Right renal pelvis (tissue), 4 donors: ENCODE data around the gene TRAF7. TPM values are rescaled to one million over a fixed set of nuclear protein-coding genes. Genes with fewer than 3 reads are reported as not detected.

Experiments
- DNase-seq, 4 donors: peaks; one replicate each; pipeline ENCODE4 v3.0.0-alpha.2; 2013; ENCODE audit warnings: low read depth in 4 of 4, low spot score in 3 of 4, missing footprints in 1 of 4
- polyA plus RNA-seq, 4 donors: library from polyadenylated mRNA; unstranded; fragments of 120-200 nt; gene quantifications; one replicate each; pipeline ENCODE4 v1.2.1, GENCODE V29; 2013; ENCODE audit not compliant: insufficient read length in 4 of 4

TRAF7 gene
- polyA plus RNA-seq, 4 donors = 53.7 to 63.4 (median 57.5) TPM

DNA sequence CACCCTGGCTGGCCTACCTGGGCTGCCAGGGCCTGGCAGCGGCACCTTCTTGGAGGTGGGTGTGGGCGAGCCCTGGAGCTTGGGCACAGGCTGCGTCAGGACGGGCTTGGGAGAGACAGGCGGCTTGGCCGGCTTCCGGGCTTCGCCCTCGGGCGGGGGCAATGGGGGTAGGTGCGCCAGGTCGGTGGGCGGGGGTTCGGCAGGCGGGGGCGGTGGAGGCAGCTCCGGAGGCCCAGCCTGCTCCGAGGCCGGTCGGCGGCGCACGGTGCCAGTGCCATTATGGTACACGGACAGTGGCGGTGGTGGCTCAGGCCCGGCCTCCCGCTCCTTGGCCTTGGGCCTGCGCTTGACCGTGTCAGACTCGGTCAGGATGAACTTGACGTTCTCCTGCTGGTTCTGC is 24.0 kb downstream of the TRAF7 start:
- no peak for DNase-seq

DNA sequence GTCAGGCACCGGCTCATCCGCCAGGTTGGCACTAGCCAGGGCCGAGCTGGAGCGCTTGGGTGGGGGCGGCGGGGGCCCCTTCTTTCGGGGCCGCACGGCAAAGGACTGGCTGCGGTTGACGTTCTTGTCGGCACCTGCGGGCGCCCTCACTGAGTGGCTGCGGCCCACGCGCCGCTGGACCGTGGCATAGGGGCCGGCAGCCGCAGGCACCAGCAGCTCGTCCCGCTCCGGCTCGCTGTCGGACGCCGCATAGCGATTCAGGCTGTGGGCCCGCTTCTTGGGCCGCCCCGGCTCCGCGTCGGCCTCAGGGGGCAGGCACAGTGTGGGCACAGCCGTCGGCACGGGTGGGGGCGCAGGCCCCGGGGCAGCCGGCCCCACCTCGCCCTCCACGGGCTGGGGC is 24.9 kb downstream of the TRAF7 start:
- no peak for DNase-seq

DNA sequence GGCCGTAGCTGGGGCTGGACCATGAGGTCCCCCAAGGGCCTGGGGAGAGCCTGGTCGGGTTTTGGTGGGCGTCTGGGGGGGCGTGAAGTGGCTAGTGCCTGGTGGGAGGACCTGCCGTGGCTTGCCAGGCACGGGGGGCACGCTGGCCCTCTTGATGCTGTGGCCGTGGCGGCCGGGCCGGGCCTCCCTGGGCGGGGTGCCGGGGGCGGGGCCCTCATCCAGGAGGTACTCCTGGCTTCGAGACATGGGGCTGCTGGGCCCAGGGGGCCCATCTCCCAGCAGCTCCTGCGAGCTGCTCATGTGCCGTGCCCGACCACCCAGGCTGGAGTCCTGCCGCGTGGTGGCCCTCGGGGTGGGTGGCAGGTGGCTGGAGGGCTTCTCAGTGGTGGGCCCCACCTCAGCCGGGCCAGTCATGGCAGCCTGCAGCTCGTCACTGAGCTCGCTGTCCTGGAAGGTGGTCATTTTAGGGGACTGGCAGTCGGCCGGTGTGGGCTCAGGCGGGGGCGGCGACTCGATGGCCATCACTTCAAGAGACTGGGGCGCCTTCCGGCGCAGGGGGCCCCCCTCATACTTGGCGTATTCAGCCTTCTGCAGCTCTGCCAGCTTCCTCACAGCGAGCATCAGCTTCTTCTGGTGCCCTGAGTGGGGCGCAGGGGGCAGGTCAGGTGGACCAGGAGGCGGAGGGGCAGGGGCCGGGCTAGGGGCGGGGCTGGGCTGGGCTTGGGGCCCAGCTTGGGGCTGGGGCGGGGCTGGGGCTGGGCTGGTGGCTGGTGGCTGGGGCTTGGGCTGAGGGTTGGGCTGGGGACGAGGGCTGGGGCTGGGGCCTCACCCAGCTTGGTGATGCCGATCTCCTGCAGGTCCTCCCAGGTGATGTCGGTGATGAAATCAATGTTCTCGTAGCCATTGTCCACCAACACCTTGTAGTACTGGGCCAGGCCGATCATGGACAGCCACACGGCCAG is 25.7 kb downstream of the TRAF7 start:
- no peak for DNase-seq

DNA sequence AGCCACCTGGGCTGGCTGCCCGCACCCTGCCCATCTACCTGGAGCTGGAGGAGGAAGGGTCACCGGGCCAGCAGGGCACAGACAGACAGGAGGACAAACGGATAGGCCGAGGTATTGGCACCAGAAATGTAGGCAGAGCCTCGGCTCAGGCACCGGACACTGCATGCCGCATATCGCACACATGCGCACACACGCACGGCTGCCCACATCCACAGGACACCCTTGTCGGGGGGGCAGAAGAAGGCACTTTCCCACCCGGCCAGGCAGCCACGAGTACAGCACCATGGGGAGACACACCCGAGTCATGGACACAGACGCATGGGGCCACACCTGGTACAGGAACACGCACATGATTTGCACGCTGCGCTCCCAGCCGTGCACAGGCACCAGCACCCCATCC is 26.4 kb downstream of the TRAF7 start:
- DNase-seq = no peak

DNA sequence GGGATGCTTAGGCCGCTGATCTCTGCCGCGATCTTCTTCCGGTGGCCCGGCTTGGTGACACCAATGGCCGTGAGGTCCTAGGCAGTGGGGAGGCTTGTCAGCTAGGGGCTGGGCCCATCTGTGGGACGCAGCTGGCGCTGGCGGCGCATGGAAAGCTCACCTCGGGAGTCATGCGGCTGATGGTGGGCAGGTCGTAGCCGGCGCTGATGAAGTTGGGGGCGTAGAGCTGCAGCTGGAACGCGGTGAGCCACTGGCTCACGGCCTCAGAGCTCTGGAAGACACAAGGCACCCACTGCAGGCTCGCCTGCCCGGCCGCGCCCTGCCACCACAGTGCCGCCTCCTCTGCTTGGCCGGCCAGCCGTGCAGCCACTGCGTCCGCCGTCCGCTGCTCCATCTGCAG is 28.1 kb downstream of the TRAF7 start:
- DNase-seq = no peak

DNA sequence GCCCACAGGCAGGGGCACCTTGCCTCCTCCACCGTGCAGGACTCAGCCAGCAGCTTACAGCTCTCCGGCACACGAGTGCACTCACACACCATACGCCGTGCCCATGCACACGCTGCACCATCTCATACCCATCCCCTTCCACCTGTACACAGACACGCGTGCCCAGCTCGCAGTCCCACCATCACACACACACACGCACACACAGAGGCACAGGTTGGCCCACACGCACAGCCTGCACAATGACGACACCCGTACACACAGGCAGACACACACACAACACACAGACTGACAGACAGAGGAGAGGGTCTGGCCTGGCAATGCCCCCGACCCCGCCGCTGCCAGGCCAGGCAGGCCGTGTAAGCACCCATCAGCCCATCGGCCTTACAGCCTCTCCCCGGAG is 28.8 kb downstream of the TRAF7 start:
- DNase-seq = no peak

DNA sequence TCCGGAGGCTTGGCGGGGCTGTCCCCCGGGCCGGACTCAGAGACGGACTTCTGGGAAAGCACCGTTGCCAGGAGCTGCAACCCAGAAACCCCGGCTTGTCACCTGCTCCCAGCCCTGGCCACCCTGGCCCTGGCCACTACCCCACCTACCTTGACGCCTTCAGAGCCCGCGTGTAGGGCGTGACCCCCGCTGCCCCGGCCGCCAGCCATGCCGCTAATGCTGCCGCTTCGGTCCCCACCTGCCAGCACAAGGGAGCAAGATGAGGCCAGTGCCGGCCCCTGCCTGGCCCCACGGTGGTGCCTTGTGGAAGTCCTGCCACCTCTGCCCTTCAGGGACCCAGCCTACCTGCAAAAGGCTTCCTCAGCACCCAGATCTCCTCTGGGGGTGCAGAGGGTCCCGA is 29.4 kb downstream of the TRAF7 start:
- DNase-seq = no peak

DNA sequence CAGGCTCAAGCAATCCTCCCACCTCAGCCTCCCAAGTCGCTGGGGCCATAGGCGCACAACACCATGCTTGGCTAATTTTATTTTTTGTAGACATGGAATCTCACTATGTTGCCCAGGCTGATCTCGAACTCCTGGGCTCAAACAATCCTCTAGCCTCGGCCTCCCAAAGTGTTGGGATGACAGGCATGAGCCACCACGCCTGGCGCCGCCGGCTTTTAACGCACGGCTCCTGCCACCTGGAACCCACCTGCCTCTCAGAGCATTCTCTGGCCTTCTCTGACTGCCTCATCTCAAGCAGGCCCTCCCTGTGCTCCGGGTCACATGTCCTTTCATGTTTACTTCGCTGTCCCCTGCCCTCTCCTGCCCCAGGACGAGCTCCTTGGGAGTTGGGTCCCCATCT is 30.5 kb downstream of the TRAF7 start:
- DNase-seq = no peak

DNA sequence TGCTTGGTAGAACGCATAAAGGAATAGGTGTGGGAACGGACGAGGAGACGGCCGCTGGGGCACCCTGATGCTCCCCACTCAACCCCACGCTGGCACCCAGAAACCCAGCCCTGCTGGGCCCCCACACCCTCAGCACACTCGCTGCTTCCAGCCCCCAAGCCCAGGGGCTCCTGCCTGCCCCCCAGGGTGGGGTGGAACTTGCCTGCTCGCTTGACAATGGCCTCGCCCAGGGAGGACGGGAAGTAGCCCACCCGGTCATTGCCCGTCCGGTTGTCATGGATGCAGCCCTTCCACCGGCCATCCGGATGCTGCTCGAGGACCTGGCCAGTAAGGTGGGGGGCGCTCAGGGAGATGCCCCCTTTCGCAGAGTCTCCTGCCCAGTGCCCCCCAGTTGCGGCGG is 30.9 kb downstream of the TRAF7 start:
- no peak for DNase-seq

DNA sequence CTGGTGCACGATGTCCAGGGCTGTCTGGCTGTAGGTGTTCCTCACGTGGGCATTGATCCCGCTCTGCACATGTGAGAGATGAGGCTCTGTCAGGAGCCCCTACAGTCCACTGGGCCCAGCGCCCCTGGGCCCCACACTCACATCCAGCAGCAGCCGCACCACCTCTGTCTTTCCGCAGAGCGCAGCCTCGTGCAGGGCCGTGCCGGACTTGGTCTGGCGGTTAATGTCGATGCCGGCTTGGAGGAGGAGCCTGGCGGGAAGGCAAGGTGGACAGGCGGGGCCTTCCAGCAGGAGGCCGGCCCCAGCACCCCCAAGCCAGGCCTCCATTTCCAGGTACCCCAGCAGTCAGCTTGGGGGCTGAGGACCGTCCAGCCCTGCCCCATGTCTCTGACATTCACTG is 31.6 kb downstream of the TRAF7 start:
- no peak for DNase-seq

DNA sequence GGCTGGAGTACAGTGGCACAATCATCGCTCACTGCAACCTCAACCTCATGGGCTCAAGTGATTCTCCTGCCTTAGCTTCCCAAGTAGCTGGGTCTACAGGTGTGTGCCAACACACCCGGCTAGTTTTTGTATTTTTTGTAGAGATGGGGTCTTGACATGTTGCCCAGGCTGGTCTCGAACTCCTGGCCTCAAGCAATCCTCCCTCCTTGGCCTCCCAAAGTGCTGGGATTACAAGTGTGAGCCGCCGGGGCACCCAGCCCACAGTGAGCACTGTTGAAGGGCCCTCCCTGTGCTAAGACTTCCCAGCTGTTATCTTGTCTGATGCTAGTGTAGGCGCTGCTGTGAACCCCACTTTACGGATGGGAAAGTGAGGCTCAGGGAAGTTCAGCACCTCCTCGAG is 32.8 kb downstream of the TRAF7 start:
- DNase-seq = no peak

DNA sequence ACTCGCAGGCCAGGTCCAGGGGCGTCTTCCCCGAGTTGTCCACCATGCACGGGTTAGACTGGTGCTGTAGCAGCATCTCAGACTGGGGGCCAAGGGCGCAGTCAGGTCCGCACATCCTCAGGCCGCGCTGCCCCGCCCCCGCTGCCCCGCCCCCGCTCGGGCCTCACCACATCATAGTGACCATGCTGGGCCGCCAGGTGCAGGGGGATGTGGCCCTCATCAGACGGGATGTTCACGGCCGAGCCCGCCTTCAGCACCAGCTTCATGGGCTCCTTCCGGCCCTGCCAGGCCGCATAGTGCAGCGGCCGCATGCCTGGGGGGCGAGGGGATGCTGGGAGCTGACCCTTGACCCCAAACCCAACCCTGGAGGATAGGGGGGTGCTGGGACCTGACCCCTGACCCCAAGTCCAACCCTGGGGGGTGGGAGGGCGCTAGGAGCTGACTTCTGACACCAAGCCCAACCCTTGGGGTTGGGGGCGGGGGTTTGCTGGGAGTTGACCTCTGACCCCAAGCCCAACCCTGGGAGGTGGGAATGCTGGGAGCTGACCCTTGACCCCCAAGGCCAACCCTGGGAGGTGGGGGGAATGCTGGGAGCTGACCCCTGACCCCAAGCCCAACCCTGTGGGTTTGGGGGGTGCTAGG is 33.8 kb downstream of the TRAF7 start:
- DNase-seq = no peak

DNA sequence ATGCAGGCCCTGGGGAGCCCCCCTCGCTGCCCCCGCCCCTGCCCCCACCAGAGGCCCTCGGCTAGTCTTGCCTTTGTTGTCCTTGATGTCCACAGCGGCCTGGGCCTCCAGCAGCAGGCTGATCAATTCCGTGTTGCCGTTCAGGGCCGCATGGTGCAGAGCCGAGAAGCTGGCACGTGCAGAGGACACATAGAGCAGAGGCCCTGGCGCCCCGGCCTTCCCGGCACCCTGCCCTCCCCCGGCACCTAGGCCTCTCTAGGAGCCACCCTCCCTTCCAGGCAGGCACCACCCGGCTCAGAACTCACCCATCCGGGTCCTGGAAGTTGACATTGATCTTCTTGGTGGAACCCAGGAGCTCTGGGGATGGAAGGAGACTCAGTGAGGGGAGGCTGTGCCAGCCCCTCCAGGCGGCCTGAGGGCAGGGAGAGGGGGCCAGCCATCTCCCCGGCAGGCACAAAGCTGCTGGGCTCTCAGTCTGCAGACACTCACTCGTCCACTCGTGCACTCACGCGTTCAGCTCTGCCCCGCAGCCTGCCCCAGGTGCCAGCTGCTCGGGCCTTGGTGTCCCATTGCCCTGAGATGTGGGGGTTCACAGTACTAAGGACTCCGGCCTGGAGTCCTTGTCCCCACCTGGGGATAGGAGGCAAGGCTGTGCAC is 34.5 kb downstream of the TRAF7 start:
- DNase-seq = no peak

DNA sequence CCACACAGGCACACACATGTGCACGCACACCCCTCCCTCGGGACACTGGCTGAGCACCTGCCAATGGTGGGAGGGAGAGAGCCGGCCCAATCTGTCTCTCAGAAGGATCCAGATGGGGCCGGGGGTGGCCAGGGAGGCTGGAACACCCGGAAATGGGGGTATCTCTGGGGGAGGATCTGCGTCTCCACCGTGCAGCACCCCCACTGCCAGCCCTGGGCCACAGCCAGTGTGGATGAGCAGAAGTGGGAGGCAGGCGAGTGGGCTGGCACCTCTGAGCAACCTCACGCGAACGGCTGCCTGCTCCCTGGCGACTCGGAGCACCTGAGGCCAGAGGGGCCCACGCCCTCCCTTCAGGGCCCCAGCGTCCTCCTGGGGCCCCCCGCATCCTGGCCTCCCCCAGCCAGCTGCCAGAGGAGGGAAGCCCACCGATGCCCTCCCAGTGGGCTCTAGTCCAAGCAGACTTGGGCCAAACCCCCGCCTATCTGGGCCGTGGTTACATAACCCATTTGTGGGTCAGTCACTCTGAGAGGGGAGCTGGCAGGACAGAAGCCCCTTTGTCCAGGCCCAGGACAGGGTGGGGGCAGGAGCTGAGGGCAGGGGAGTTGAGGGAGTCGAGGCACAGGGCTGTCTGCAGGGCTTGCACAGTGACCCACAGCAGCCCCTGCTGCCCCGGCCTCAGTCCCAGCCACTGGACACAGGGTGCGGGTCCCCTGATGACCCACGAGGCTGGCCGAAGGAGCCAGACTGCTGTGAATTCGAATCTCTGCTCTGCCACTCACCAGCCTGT is 35.3 kb downstream of the TRAF7 start:
- no peak for DNase-seq

DNA sequence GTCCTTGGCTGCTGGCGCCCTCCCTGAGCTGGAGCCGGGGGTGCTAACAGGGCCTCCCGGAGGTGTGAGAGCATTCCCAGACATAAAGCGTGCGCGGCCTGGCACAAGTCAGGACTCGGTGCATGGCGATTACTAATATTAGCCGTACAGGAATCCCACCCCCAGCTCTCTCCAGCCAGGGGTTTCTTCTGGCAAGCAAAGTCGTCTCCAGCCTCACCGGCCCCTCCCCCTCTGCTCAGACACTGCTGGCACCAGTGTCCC is 35.8 kb downstream of the TRAF7 start:
- DNase-seq = no peak

DNA sequence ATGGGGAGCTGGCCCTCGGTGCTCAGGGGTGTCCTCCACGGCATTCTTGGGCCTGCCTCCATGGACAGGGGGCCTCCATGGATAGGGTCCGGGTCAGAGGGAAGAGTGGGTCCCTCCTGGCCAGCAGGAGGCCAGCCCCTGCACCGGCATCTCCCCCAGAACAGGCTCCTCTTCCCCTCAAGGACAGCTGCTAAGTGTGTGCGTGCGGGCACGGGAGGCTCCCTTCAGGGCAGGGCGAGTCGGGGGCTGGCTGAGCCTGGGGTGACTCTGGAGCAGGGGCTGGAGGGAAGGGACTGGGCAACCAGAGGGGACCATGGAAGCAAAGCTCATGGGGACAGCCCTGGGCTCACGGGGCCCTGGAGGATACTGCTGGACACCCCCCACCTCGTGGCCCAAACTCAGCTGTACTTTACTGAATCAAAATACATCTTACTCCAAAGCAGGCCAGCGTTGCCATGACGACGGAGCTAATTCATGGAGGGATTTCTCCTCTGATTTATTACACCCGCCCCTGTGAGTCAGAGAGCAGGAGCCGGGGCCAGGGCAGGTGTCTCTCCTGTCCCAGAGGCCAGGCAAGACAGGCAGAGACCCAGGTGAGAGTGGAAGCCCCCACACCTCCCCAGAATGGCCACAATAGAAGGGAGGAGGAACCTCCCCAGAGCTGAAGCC is 38.7 kb downstream of the TRAF7 start:
- no peak for DNase-seq

DNA sequence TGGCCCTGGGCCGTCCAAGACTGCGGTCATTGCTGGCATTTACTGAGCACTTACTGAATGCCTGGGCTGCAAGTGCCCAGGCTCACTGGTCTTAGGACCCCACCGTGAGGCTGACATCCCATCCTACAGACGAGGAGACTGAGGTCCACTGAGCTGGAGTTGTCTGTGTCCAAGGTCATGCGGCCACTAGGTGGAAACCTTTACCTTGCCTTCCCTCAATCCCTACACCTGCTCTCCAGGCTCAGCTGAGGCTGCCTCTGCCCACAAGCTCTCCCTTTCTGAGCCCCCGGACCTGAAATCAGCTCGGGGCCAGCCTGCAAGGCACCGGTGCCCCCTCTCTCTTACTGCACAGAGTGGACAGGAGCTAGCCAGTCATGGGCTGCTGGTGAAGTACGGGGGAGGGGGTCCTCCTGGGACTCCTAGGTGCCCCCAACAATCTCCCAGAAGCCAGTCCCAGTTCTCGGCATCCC is 39.3 kb downstream of the TRAF7 start:
- DNase-seq = no peak

DNA sequence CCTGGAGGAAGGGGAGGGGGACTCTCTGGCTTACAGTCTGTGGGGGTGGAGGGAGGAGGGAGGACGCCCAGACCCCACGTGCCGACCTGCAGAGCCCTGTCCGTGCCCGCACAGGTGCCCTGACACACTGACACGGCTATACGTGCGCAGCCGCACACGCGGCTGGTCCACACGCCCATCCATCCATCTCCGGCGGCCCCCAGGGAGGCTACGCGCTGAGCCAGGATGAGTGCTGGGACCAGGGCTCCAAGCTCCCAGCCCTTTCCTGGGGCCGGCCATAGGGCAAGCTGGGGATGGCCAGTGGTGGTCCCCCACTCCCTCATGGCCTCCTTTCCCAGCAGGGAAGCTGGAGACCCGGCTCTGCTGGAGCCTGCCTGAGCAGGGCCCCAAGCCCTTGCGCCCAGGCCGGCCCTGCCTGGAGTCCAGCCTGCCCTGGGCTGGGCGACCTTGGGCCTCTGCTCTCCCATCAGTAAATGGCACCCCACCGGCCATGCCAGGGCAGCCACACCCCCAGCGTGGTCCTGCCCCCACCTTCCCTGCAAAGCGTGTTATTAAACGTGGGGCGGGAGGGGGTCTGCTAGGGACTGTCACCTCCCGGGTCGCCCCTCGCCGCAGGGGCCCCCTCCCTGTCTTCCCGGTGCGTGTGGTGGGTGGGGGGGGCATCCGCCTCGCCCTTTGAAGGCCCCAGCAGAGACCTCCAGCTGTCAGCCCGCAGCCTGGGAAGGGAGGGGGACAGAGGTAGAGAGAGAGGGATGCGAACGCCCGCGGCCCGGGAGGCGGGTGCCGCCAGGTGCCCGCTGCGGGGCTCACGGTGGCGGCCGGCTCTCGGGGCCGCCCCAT is 40.0 kb downstream of the TRAF7 start:
- DNase-seq = no peak

DNA sequence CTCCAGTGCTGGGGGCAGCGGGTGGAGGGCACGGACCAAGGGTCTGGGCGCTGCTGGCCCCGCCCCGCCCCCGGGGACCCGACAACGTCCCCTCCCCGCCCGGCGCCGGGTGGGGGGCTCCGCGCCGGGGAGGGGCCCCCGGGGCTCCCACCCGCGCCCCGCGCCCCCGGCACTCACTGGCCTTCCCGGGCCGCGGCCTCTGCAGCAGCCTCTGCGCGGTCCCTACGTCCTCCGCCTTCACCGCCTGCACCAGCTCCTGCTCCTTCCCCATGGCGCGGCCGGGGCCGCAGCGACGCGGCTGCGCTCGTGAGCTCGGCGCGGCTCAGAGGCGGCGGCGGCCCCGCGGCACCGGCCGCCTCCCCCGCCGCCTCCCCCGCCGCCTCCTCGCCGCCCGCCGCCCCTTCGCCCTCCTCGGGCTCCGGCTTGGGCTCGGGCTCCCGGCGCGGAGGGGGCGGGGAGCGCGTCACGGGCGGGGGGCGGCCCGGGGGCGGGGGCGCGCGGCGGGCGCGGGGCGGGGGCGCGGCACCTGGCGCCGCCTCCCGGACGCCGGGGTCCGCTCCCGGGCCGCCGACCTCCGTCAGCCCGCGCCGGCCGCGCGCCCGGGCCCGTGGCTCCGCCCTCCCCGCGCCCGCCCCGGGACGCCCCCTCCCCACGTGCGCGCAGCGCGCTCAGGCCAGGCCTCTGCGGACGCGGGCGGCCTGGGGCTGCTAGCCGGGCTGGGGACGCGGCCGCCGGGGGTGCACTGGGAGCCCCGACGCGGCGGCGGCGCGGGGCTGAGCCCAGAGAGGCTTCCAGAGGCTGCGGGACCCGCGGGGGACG is 40.8 kb downstream of the TRAF7 start, which contains the start of gene CASKIN1:
TSS of gene CASKIN1 (minus strand) at position 444 of the 819 bp plus-strand sequence. CDS start at position 271, 173 bp downstream.
- no peak for DNase-seq
